KOPT-K1 (cell line): Measurements from ENCODE around the gene SLC9A9.
A peak's percentile ranks its signal among the peaks of the same experiment; 100 is the strongest.
"Not testable (repeated sequence)": the region's sequence is repeated elsewhere in the genome, so short reads cannot be mapped to it uniquely, and the experiment has no call there.

Experiments used
- H3K27ac ChIP-seq: fragments of 200-600 bp; sonication (generic); 2 replicates; pipeline ENCODE4 v1.5.1; 2016; ENCODE audit warnings: antibody characterized with exemption, mild to moderate bottlenecking, low read depth, low read length; ENCODE audit not compliant: poor library complexity, severe bottlenecking
- H3K36me3 ChIP-seq: fragments of 200-600 bp; sonication (generic); 2 replicates; pipeline ENCODE4 v1.5.1; 2017; ENCODE audit warnings: antibody characterized with exemption, mild to moderate bottlenecking, low read length, moderate library complexity; ENCODE audit not compliant: insufficient read depth
- H3K9me3 ChIP-seq: fragments of 200-600 bp; sonication (generic); 2 replicates; pipeline ENCODE4 v1.5.1; 2017; ENCODE audit warnings: antibody characterized with exemption, low read length, mild to moderate bottlenecking; ENCODE audit not compliant: insufficient read depth, poor library complexity, severe bottlenecking

The SLC9A9 gene

GRCh38 chr3:143447491-143447890 lies 400.8 kb downstream of the SLC9A9 start:
- no peaks in the 10 kb centered on the region for H3K36me3 ChIP-seq
- H3K9me3 ChIP-seq: no peaks in the 10 kb centered on the region
- no peak overlapping the region for H3K27ac ChIP-seq

GRCh38 chr3:143445118-143445517 lies 403.1 kb downstream of the SLC9A9 start:
- H3K36me3 ChIP-seq: no peaks in the 10 kb centered on the region
- no peak overlapping the region for H3K27ac ChIP-seq
- no peaks in the 10 kb centered on the region for H3K9me3 ChIP-seq

GRCh38 chr3:143443851-143444331 lies 404.4 kb downstream of the SLC9A9 start:
- Histone ChIP-seq H3K36me3 (no peaks in the 10 kb centered on the region), H3K27ac (peak overlapping the region; percentile 76), H3K9me3 (no peaks in the 10 kb centered on the region)

- H3K9me3 ChIP-seq: no peaks in the 10 kb centered on the region
- H3K27ac ChIP-seq: peak overlapping the region; percentile 76
- no peaks in the 10 kb centered on the region for H3K36me3 ChIP-seq
These were observed 405.3 kb downstream of the SLC9A9 start for GRCh38 chr3:143442814-143443447.

- no peaks in the 10 kb centered on the region for H3K9me3 ChIP-seq
- peak overlapping the region; percentile 76 for H3K27ac ChIP-seq
- no peaks in the 10 kb centered on the region for H3K36me3 ChIP-seq
These were observed 406.6 kb downstream of the SLC9A9 start for GRCh38 chr3:143441516-143442171.

GRCh38 chr3:143439817-143440216 lies 408.5 kb downstream of the SLC9A9 start:
- H3K9me3 ChIP-seq: no peaks in the 10 kb centered on the region
- no peak overlapping the region for H3K27ac ChIP-seq
- H3K36me3 ChIP-seq: no peaks in the 10 kb centered on the region

- H3K36me3 ChIP-seq: no peaks in the 10 kb centered on the region
- no peak overlapping the region for H3K27ac ChIP-seq
- H3K9me3 ChIP-seq: no peaks in the 10 kb centered on the region
These were observed 410.9 kb downstream of the SLC9A9 start for GRCh38 chr3:143437405-143437804.

GRCh38 chr3:143436231-143436930 lies 411.9 kb downstream of the SLC9A9 start:
- Histone ChIP-seq H3K9me3 (no peaks in the 10 kb centered on the region), H3K36me3 (no peaks in the 10 kb centered on the region), H3K27ac (no peak overlapping the region)

- Histone ChIP-seq H3K36me3 (no peaks in the 10 kb centered on the region), H3K9me3 (no peaks in the 10 kb centered on the region), H3K27ac (no peak overlapping the region)
These were observed 414.4 kb downstream of the SLC9A9 start for GRCh38 chr3:143433787-143434378.

GRCh38 chr3:143431298-143431697 lies 417.0 kb downstream of the SLC9A9 start:
- not testable (repeated sequence) for H3K9me3 ChIP-seq, H3K27ac ChIP-seq, H3K36me3 ChIP-seq

- Histone ChIP-seq H3K27ac (no peak overlapping the region), H3K9me3 (no peaks in the 10 kb centered on the region), H3K36me3 (no peaks in the 10 kb centered on the region)
These were observed 417.7 kb downstream of the SLC9A9 start for GRCh38 chr3:143430568-143430967.

GRCh38 chr3:143429628-143430514 lies 418.4 kb downstream of the SLC9A9 start:
- no peaks in the 10 kb centered on the region for H3K36me3 ChIP-seq
- no peak overlapping the region for H3K27ac ChIP-seq
- no peaks in the 10 kb centered on the region for H3K9me3 ChIP-seq

- no peak overlapping the region for H3K27ac ChIP-seq
These were observed 420.0 kb downstream of the SLC9A9 start for GRCh38 chr3:143428294-143428693.

GRCh38 chr3:143427631-143428030 lies 420.6 kb downstream of the SLC9A9 start:
- no peaks in the 10 kb centered on the region for H3K9me3 ChIP-seq
- peak overlapping the region; percentile 17 for H3K27ac ChIP-seq
- H3K36me3 ChIP-seq: no peaks in the 10 kb centered on the region

More at GRCh38 chr3:143428294-143428693, 420.0 kb downstream of the SLC9A9 start:
- no peaks in the 10 kb centered on the region for H3K36me3 ChIP-seq
- H3K9me3 ChIP-seq: no peaks in the 10 kb centered on the region
